Midbrain (tissue), 1 donor: Measurements from ENCODE around the gene FAM118A.
"Not testable (repeated sequence)": the region's sequence is repeated elsewhere in the genome, so short reads cannot be mapped to it uniquely, and the experiment has no call there.

Experiments used
- DNase-seq: peaks from one replicate; lab custom pipeline; 2025; lab: John Stamatoyannopoulos, UW

Gene FAM118A

GRCh38 chr22:45309422-45310227 is at the start of gene FAM118A:
Gene FAM118A (plus strand): TSS chr22:45309934. CDS start chr22:45322380, 12,446 bp downstream.
- DNase-seq = peak; percentile 97

GRCh38 chr22:45260395-45260759 is 49.4 kb upstream of the FAM118A start:
- DNase-seq = not testable (repeated sequence)

GRCh38 chr22:45261407-45262088 is 48.2 kb upstream of the FAM118A start:
- DNase-seq = no peak

GRCh38 chr22:45262195-45262930 is 47.4 kb upstream of the FAM118A start:
- no peak for DNase-seq

- DNase-seq = no peak
Observed at GRCh38 chr22:45262931-45263462, 46.7 kb upstream of the FAM118A start.

GRCh38 chr22:45263463-45264269 is 46.1 kb upstream of the FAM118A start:
- peak; percentile 73 for DNase-seq

GRCh38 chr22:45265535-45265934 is 44.2 kb upstream of the FAM118A start:
- no peak for DNase-seq

- no peak for DNase-seq
Observed at GRCh38 chr22:45268167-45268957, 41.4 kb upstream of the FAM118A start.

- peak; percentile 86 for DNase-seq
Observed at GRCh38 chr22:45268958-45269844, 40.5 kb upstream of the FAM118A start.

- DNase-seq = no peak
Observed at GRCh38 chr22:45270095-45271020, 39.4 kb upstream of the FAM118A start.

GRCh38 chr22:45271667-45272201 is 38.0 kb upstream of the FAM118A start:
- DNase-seq = peak; percentile 75

- no peak for DNase-seq
Observed at GRCh38 chr22:45272498-45272897, 37.2 kb upstream of the FAM118A start.

- DNase-seq = no peak
Observed at GRCh38 chr22:45273452-45274075, 36.2 kb upstream of the FAM118A start.

- DNase-seq = no peak
Observed at GRCh38 chr22:45276507-45277105, 33.1 kb upstream of the FAM118A start.

GRCh38 chr22:45277720-45278119 is 32.0 kb upstream of the FAM118A start:
- DNase-seq = not testable (repeated sequence)

- DNase-seq = no peak
Observed at GRCh38 chr22:45278125-45278524, 31.6 kb upstream of the FAM118A start.

GRCh38 chr22:45280587-45280980 is 29.1 kb upstream of the FAM118A start:
- no peak for DNase-seq
